Small intestine (tissue), 7 donors: ENCODE measurements around the gene NPHP1. TPM values are rescaled to one million over a fixed set of nuclear protein-coding genes. Genes with fewer than 3 reads are reported as not detected.

ENCODE experiments used
- DNase-seq, 2 donors: peaks; one replicate each; pipeline versions ENCODE4 v3.0.0 to v3.0.0-alpha.2; 2013
- FAIRE-seq: peaks from 2 replicates; lab custom pipeline; 2012; peaks lifted over from hg19 to GRCh38; lab: Jason Lieb, UNC
- H3K27ac ChIP-seq, 3 donors: one replicate each; pipeline ENCODE4 v1.5.1; 2013; ENCODE audit warnings: low read length in 2 of 3, mild to moderate bottlenecking in 2 of 3, control low read depth in 1 of 3, inconsistent platforms in 1 of 3, low read depth in 1 of 3, moderate library complexity in 1 of 3
- H3K27me3 ChIP-seq, 3 donors: one replicate each; pipeline ENCODE4 v1.6.1; 2013; ENCODE audit warnings: low read length in 3 of 3, inconsistent platforms in 1 of 3; ENCODE audit not compliant: control insufficient read depth in 3 of 3, insufficient read depth in 3 of 3
- H3K36me3 ChIP-seq, 3 donors: one replicate each; pipeline ENCODE4 v1.6.1; 2013; ENCODE audit warnings: low read length in 3 of 3, inconsistent platforms in 1 of 3, low read depth in 1 of 3, mild to moderate bottlenecking in 1 of 3, moderate library complexity in 1 of 3; ENCODE audit not compliant: control insufficient read depth in 3 of 3, insufficient read depth in 2 of 3
- H3K4me1 ChIP-seq, 3 donors: one replicate each; pipeline ENCODE4 v1.6.1; 2013; ENCODE audit warnings: low read length in 2 of 3, inconsistent platforms in 1 of 3, low read depth in 1 of 3, mild to moderate bottlenecking in 1 of 3, moderate library complexity in 1 of 3; ENCODE audit not compliant: control insufficient read depth in 3 of 3, insufficient read depth in 2 of 3
- H3K4me3 ChIP-seq, 3 donors: one replicate each; pipeline ENCODE4 v1.5.1; 2013; ENCODE audit warnings: low read length in 3 of 3, control low read depth in 1 of 3, inconsistent platforms in 1 of 3, low read depth in 1 of 3, mild to moderate bottlenecking in 1 of 3, moderate library complexity in 1 of 3
- H3K9me3 ChIP-seq, 2 donors: one replicate each; pipeline ENCODE4 v1.6.1; 2013; ENCODE audit warnings: low read depth in 1 of 2, low read length in 1 of 2; ENCODE audit not compliant: control insufficient read depth in 2 of 2, insufficient read depth in 1 of 2
- WGBS, 3 donors: extraction: QIAGEN DNeasy Blood & Tissue Kit; methylation state at CpG; one replicate each; pipeline ENCODE4 v1.1.7; 2013; 5-methylcytosine and 5-hydroxymethylcytosine counted together
- polyA plus RNA-seq, 4 donors: library from polyadenylated mRNA; stranded (reverse) in 3 of 4; unstranded in 1 of 4; fragments of 200-250 nt in 3 of 4; fragments of 120-200 nt in 1 of 4; gene quantifications; one replicate each; pipeline versions ENCODE4 v1.2.1 to v1.2.3, GENCODE V29; 2013
- donor health status: healthy with polysubstance abuse.
- donor health status: control.
- donor health status: control.
- donor health status: Bipolar disorder and iron deficiency.
- donor health status: healthy.

NPHP1 gene
- polyA plus RNA-seq, 4 donors, result 0.27 to 2.6 (median 1.2) TPM

DNA sequence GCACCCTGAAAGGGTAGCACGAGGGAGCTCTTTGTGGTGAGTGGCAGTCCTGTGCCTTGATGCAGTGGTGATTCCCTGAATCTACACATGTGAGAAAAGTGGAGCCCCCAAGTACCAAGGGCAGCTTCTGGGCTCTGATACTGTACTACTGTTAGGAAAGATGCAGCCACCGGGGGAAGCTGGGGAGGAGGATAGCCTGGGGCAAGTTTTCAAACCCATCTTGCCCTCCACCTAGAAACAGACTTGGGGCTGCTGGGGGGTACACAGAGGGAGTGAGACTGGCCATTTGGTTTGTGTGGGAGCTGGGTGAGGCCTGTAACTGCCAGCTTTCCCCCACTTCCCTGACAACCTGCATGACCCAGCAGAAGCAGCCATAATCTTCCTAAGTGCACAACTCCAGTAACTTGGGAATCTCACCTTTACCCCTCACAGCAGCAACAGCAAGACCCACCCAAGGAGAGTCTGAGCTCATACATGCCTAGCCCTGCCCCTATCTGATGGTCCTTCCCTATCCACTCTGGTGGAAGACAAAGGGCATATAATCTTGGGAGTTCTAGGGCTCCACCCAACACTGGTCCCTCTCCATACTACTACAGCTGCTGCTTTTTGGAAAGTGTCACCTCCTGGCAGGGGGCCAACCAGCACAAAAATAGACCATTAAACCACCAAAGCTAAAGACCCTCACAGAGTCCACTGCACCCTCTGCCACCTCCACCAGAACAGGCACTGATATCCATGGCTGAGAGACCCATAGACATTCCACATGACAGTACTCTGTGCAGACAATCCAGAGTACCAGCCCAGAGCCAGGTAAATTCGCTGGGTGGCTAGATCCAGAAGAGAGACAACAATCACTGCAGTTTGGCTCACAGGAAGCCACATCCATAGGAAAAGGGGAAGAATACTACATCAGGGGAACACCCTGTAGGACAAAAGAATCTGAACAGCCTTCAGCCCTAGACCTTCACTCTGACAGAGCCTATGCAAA, 97.4 kb downstream of the NPHP1 start:
- Histone ChIP-seq H3K9me3 (peaks cover 0 to 7% of the 10 kb centered on the region in 2 donors), H3K36me3 (peaks cover 0 to 36% (median 0%) of the 10 kb centered on the region in 3 donors), H3K27ac (peak overlapping the region; percentile 88 to 96 (median 96)), H3K4me1 (peaks cover 7 to 60% (median 14%) of the 10 kb centered on the region in 3 donors), H3K4me3 (no peak overlapping the region), H3K27me3 (no peaks in the 10 kb centered on the region)
- no peak for FAIRE-seq
- DNase-seq, result peak; percentile 85 to 97
- WGBS, 3 donors, result 77 to 88% (median 80%) methylated on average over 3 of the region's 3 CpGs

DNA sequence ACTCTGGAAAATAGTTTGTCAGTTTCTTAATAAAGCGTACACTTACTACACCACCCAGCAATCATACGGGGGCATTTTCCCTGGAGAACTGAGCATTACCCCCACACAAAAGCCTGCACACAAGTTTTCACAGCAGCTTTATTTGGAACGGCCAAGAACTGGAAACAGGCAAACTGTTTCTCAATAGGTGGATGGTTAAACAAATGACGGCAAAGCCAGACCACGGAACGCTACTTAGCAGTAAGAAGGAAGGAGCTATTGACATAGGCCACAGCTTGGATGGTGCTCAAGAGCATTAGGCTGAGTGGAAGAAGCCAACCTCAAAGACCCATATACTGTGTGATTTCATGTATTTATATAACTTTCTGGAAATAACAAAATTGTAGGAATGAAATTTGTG, 98.2 kb downstream of the NPHP1 start:
- Histone ChIP-seq H3K4me1 (peaks cover 10 to 68% (median 17%) of the 10 kb centered on the region in 3 donors), H3K36me3 (peaks cover 0 to 43% (median 0%) of the 10 kb centered on the region in 3 donors), H3K9me3 (peaks cover 0 to 7% of the 10 kb centered on the region in 2 donors), H3K27me3 (no peaks in the 10 kb centered on the region), H3K4me3 (no peak overlapping the region), H3K27ac (peak overlapping the region; percentile 88 to 96 (median 96))
- no peak for FAIRE-seq
- peak in 1 of 2 donors; percentile 34 for DNase-seq
- WGBS, 3 donors, result 64 to 67% (median 66%) methylated on average over 6 of the region's 6 CpGs

GRCh38 chr2:110105608-110106467, 99.0 kb downstream of the NPHP1 start:
- DNase-seq, result peak; percentile 84 to 94
- Histone ChIP-seq H3K4me3 (no peak overlapping the region), H3K4me1 (peaks cover 12 to 76% (median 17%) of the 10 kb centered on the region in 3 donors), H3K9me3 (peaks cover 0 to 7% of the 10 kb centered on the region in 2 donors), H3K27ac (peak overlapping the region; percentile 88 to 97 (median 96)), H3K27me3 (no peaks in the 10 kb centered on the region), H3K36me3 (peaks cover 0 to 49% (median 0%) of the 10 kb centered on the region in 3 donors)
- FAIRE-seq, result no peak
- 6 to 40% (median 15%) methylated on average over 8 of the region's 8 CpGs for WGBS, 3 donors

DNA sequence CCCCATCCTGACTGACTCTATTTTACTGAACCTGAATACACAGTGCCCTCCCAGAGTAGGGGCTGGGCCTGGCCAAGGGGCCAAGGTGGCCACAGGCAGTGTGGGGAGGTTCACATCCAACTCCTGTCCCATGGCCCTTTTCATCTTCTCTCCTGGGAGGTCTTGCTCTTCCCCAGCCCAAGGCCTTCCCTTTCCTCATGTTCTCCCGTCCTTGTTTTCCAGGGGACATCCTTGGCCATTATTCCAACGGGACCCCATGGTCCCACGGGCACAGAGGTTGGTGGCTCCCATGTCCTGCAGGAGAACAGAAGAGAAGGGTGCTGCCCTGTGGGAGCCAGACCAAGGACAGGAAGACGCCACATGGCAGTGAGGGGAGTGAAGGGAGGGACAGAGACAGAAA, 99.6 kb downstream of the NPHP1 start:
- Histone ChIP-seq H3K27ac (peak overlapping the region; percentile 88 to 97 (median 96)), H3K9me3 (peaks cover 0 to 7% of the 10 kb centered on the region in 2 donors), H3K4me1 (peaks cover 13 to 79% (median 17%) of the 10 kb centered on the region in 3 donors), H3K36me3 (peaks cover 0 to 55% (median 0%) of the 10 kb centered on the region in 3 donors), H3K4me3 (no peak overlapping the region), H3K27me3 (no peaks in the 10 kb centered on the region)
- FAIRE-seq, result no peak
- WGBS, 3 donors, result 65 to 78% (median 74%) methylated on average over 4 of the region's 4 CpGs
- DNase-seq, result no peak

- Histone ChIP-seq H3K36me3 (peaks cover 0 to 62% (median 0%) of the 10 kb centered on the region in 3 donors), H3K9me3 (peaks cover 0 to 7% of the 10 kb centered on the region in 2 donors), H3K4me3 (no peak overlapping the region), H3K27me3 (no peaks in the 10 kb centered on the region), H3K27ac (peak overlapping the region; percentile 88 to 97 (median 96)), H3K4me1 (peaks cover 13 to 79% (median 17%) of the 10 kb centered on the region in 3 donors)
- 82 to 85% (median 84%) methylated on average over 10 of the region's 10 CpGs for WGBS, 3 donors
- FAIRE-seq (no peak), DNase-seq (peak in 1 of 2 donors; percentile 15)
Measured at GRCh38 chr2:110104025-110104771, 100.6 kb downstream of the NPHP1 start.

- Histone ChIP-seq H3K4me1 (peaks cover 13 to 74% (median 17%) of the 10 kb centered on the region in 3 donors), H3K4me3 (peak overlapping the region in 1 of 3 donors; percentile 17), H3K9me3 (peaks cover 0 to 7% of the 10 kb centered on the region in 2 donors), H3K27ac (peak overlapping the region; percentile 88 to 97 (median 96)), H3K36me3 (peaks cover 0 to 69% (median 0%) of the 10 kb centered on the region in 3 donors), H3K27me3 (no peaks in the 10 kb centered on the region)
- DNase-seq (peak; percentile 80 to 97), FAIRE-seq (no peak)
- 42 to 61% (median 43%) methylated on average over 17 to 20 of the region's 20 CpGs for WGBS, 3 donors
Measured at GRCh38 chr2:110103061-110103961, 101.5 kb downstream of the NPHP1 start.
